ENCODE results near the gene DNAAF9. TPM values are rescaled to one million over a fixed set of nuclear protein-coding genes. Genes with fewer than 3 reads are reported as not detected.

Gene DNAAF9
- total and polyA plus RNA-seq, 7 donors: 0.92 to 38.5 (median 20.3) TPM

DNA sequence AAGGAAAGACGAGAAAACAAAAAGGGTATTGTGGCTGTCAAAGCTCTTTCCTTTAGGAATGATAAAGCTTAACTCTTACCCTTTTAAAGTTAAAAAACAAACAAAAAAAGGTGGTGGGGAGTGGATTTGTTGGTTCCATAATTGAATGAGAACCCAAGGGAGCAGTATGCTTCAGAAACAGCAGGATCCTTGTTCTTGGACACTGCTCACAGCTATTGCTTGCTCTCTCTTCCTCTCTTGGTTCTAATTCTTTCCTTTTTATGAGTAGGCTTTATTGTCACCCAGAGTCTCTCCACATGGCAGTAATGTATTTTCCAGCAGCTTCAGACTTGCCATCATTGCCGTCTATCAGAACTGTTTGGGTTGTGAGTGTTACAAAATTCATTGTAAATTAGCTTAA lies 44.7 kb upstream of the DNAAF9 start:
- Histone ChIP-seq H3K4me3 (no peak overlapping the region), H3K4me1 (no peaks in the 10 kb centered on the region), H3K27ac (no peak overlapping the region), H3K27me3 (peaks cover 0 to 4% (median 0%) of the 10 kb centered on the region in 3 donors), H3K36me3 (no peaks in the 10 kb centered on the region), H3K9me3 (no peaks in the 10 kb centered on the region)
- intact Hi-C loops (cut with DNase I): no loop called here
- WGBS, 2 donors: 25 to 63% methylated on average over 2 of the region's 2 CpGs
- TF ChIP-seq POLR2AphosphoS5 (IDR thresholded peaks at IDR 0.05) (no peak), POLR2A (IDR thresholded peaks at IDR 0.05) (no peak), EP300 (IDR thresholded peaks at IDR 0.05) (no peak)
- TF ChIP-seq, protein P1, sequence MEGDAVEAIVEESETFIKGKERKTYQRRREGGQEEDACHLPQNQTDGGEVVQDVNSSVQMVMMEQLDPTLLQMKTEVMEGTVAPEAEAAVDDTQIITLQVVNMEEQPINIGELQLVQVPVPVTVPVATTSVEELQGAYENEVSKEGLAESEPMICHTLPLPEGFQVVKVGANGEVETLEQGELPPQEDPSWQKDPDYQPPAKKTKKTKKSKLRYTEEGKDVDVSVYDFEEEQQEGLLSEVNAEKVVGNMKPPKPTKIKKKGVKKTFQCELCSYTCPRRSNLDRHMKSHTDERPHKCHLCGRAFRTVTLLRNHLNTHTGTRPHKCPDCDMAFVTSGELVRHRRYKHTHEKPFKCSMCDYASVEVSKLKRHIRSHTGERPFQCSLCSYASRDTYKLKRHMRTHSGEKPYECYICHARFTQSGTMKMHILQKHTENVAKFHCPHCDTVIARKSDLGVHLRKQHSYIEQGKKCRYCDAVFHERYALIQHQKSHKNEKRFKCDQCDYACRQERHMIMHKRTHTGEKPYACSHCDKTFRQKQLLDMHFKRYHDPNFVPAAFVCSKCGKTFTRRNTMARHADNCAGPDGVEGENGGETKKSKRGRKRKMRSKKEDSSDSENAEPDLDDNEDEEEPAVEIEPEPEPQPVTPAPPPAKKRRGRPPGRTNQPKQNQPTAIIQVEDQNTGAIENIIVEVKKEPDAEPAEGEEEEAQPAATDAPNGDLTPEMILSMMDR (IDR thresholded peaks at IDR 0.05): no peak
- DNase-seq: no peak

DNA sequence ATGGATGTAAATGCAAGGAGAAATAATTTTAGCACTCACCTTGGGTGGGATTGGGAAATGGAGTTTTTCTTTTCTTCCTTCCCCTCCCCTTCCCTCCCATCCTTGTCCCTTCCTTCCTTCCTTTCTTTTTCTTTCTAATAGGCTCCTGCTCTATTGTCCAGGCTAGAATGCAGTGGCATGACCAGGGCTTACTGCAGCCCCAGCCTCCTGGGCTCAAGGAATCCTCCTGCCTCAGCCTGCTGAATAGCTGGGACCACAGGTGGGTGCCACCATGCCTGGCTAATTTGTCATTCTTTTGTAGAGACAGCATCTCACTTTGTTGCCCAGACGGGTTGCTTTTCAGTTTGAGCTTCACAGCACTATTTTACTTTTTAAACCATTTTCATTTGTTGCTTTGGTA lies 41.9 kb upstream of the DNAAF9 start:
- Histone ChIP-seq H3K27me3 (no peaks in the 10 kb centered on the region), H3K27ac (no peak overlapping the region), H3K4me3 (no peak overlapping the region), H3K9me3 (no peaks in the 10 kb centered on the region), H3K4me1 (no peaks in the 10 kb centered on the region), H3K36me3 (no peaks in the 10 kb centered on the region)
- intact Hi-C loops (cut with DNase I): no loop called here
- 74 to 83% methylated on average over 1 of the region's 1 CpG for WGBS, 2 donors
- no peak for TF ChIP-seq POLR2AphosphoS5 (IDR thresholded peaks at IDR 0.05)
- TF ChIP-seq EP300 (IDR thresholded peaks at IDR 0.05): no peak
- TF ChIP-seq, protein P1 (IDR thresholded peaks at IDR 0.05): no peak
- TF ChIP-seq POLR2A (IDR thresholded peaks at IDR 0.05): no peak
- DNase-seq: no peak

DNA sequence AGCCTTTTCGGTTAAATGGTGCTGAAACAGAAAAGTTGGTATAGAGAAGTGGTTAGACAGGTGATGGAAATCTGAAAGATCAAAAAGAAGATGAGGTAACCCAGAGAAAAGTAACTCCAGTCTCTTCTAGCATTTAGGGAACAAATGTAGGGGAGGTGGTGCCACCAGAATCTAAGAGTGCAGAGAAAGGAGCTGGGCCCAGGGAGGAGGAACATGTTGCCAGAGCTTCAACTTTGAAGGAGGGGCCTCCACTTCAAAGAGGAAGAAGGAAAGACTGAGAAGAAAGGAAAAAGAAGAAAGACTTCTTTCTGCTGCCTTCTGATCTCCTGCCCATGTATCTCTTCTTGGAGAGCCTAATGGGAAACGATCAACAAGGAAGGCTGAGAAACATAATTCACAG lies 39.9 kb upstream of the DNAAF9 start:
- Histone ChIP-seq H3K9me3 (no peaks in the 10 kb centered on the region), H3K36me3 (no peaks in the 10 kb centered on the region), H3K4me1 (no peaks in the 10 kb centered on the region), H3K4me3 (no peak overlapping the region), H3K27me3 (no peaks in the 10 kb centered on the region), H3K27ac (no peak overlapping the region)
- WGBS, 2 donors: 76 to 85% methylated on average over 2 of the region's 2 CpGs
- DNase-seq: no peak
- no peak for TF ChIP-seq POLR2A (IDR thresholded peaks at IDR 0.05)
- TF ChIP-seq, protein P1 (IDR thresholded peaks at IDR 0.05): no peak
- TF ChIP-seq POLR2AphosphoS5 (IDR thresholded peaks at IDR 0.05): no peak
- no peak for TF ChIP-seq EP300 (IDR thresholded peaks at IDR 0.05)
- intact Hi-C loops (cut with DNase I): no loop called here

DNA sequence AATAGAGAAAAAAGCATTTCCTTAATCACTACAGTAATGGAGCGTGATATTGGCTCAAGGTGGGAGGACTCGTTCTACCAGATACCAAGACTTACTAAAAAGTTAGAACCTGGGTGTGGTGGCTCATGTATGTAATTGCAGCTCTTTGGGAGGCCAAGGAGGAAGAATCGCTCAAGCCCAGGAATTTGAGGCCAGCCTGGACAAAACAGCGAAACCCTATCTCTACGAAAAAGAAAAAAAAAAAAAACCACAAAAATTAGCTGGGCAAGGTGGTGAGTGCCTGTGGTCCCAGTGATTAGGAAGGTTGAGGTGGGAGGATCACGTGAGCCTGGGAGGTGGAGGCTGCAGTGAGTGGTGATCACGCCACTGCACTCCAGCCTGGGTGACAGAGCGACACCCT lies 39.3 kb upstream of the DNAAF9 start:
- no peak for DNase-seq
- TF ChIP-seq POLR2AphosphoS5 (IDR thresholded peaks at IDR 0.05) (no peak), EP300 (IDR thresholded peaks at IDR 0.05) (no peak), POLR2A (IDR thresholded peaks at IDR 0.05) (no peak)
- TF ChIP-seq, protein P1 (IDR thresholded peaks at IDR 0.05): no peak
- intact Hi-C loops (cut with DNase I): no loop called here
- H3K36me3 ChIP-seq: no peaks in the 10 kb centered on the region
- no peaks in the 10 kb centered on the region for H3K27me3 ChIP-seq
- no peaks in the 10 kb centered on the region for H3K9me3 ChIP-seq
- no peaks in the 10 kb centered on the region for H3K4me1 ChIP-seq
- WGBS, 2 donors: 60 to 81% methylated on average over 8 of the region's 8 CpGs
- H3K4me3 ChIP-seq: no peak overlapping the region
- no peak overlapping the region for H3K27ac ChIP-seq

DNA sequence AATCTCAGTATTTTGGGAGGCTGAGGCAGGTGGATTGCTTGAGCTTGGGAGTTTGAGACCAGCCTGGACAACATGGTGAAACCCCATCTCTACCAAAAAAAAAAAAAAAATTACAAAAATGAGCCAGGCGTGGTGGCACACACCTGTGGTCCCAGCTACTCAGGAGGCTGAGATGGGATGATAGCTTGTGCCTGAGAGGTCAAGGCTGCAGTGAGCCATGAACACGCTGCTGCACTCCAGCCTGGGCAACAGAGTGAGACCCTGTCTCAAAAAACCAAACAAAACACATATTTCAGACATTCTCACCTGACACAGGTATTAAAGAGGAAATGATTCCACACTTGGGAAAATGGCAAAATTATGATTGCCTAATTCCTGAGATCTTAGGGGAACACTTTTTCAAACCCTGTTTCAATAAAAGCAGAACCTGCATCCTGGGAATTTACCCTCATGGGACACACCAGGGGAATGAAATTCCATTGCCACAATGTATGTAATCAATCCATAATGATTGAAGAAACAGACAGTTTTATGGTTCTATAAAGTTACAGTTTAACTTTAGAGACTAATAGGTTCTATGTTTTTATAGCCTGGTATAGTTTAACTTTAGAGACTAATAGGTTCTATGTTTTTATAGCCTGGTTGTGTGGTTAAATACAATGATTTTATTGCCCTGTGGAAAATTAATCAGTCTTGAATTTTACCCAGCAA lies 29.6 kb upstream of the DNAAF9 start:
- 31 to 70% methylated on average over 2 of the region's 2 CpGs for WGBS, 2 donors
- no peak for DNase-seq
- Histone ChIP-seq H3K4me3 (no peak overlapping the region), H3K36me3 (no peaks in the 10 kb centered on the region), H3K27ac (no peak overlapping the region), H3K9me3 (no peaks in the 10 kb centered on the region), H3K4me1 (no peaks in the 10 kb centered on the region), H3K27me3 (no peaks in the 10 kb centered on the region)
- TF ChIP-seq POLR2AphosphoS5 (IDR thresholded peaks at IDR 0.05) (no peak), POLR2A (IDR thresholded peaks at IDR 0.05) (no peak), EP300 (IDR thresholded peaks at IDR 0.05) (no peak)
- TF ChIP-seq, protein P1 (IDR thresholded peaks at IDR 0.05): no peak
- intact Hi-C loops (cut with DNase I): no loop called here

Measured in sigmoid colon (tissue), 7 donors.